ENCODE results near the gene CISD3.

CISD3 gene

DNA sequence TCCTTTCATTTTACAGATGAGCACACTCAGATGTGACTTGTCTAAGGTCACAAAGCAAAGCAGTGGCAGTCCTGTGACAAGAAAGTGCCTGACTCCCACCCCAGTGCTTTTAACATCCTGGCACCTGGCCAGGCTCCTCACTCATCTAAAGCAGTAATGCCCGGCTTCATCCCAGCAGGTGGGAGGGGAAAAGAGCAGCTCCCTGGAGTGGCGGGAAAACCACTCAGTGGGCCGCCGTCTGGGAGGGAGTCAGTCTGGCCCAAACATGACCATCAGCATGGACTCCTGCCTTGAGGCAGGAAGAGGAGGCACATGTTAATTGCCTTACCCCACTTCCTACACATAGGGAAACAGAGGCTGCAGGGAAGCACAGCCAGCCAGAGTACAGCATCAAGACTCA, 15.4 kb downstream of the CISD3 start:
- DNase-seq (ENCODE audit: low spot score) = no peak

DNA sequence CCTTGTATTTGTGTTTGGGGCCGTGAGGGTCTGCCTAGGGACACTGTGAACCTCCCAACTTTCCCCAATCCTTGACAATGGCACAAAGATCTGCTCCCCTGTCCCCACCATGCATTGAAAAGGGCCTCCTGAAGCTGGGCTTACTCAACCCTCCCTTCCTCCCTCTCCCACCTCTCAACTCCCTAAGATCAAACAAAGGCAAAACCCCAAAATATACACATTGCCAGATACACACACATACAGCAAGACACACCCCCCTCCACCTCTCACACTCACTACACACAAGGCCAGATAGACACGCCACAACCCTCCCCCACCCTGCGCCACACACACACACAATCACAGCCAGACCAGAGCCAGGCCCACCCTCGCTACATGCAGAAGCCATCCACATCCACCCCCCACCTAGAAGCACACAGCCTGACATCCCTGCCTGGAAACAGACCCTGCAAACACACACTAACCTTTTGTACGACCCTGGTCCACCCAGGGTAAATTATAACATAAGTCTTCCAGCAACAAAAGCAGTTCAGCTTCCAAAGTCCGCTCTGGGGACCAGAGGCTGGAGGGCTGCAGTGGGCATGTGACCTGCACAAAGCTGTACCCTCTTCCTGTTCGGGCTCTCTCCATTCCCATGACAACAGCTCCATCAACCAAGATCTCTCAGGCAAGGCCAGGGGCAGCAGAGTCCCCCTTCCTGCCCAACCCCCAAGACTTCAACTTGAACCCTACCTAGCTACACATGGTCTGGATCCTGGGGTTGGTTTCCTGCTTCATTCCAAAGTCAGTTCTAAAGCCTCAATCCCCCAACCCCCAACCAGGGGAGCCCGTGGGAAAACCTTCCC, 16.1 kb downstream of the CISD3 start:
- DNase-seq (ENCODE audit: low spot score) = no peak

DNA sequence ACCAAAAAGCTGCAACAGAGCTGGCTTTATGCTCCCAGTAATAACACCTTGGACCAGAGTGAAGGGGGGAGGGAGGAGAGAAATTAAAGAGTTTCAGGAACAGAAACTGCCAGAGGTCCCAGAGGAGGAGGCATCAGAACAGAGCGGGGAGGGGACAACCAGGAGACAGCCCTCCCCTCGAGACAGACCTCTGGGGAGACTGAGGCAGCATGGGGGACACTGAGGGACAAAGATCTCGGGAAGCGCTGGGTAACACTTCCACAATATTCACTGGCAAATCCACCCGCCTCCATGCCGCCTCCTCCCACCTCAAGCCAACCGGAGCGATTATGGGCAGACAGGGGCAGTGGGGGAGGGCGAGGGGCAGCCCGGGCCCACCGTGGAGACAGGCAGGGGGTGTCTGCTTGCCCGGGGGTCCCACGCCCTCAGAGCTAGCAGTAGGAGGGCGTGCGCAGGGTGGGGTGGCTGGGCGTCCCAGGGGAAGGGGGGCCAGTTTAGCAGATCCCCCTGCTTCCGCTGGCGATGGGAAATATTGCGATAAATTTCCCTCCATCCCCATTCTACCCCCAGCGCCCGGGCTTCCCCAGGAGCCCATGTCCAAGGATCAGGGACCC, 16.8 kb downstream of the CISD3 start:
- no peak for DNase-seq (ENCODE audit: low spot score)

DNA sequence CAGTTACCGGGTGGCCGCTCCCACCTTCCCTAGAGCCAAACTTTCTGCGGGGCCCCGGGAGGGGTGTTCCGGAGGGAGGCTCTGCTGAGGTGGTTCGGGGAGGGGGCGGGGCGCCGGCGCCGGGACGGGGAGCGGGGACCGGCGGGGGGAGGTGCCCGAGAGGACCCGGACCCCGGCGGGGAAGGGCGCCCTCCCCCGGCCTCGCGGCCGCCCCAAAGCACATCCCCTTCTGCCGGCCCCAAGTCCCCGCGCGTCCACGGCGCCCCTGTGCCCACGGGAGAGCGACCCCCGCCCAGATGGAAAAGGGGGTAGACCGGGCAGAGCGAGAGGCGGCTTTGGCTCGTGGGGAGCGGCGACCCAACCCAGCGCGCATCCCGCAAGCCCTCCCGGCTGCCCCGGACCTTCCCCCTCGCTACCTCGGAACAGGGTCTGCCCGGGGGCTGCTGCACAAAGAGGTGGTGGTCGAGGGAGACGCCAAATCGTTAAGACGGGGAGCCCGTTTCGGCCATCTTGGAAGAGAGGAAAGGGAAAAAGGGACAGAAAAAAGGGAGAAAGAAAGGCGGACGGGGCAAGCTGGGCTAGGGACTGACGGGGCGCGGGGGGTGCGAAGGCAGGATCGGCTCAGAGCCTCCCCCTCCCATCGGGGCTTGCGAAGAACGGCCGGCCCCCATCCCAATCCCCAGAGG, 17.5 kb downstream of the CISD3 start:
- no peak for DNase-seq (ENCODE audit: low spot score)

DNA sequence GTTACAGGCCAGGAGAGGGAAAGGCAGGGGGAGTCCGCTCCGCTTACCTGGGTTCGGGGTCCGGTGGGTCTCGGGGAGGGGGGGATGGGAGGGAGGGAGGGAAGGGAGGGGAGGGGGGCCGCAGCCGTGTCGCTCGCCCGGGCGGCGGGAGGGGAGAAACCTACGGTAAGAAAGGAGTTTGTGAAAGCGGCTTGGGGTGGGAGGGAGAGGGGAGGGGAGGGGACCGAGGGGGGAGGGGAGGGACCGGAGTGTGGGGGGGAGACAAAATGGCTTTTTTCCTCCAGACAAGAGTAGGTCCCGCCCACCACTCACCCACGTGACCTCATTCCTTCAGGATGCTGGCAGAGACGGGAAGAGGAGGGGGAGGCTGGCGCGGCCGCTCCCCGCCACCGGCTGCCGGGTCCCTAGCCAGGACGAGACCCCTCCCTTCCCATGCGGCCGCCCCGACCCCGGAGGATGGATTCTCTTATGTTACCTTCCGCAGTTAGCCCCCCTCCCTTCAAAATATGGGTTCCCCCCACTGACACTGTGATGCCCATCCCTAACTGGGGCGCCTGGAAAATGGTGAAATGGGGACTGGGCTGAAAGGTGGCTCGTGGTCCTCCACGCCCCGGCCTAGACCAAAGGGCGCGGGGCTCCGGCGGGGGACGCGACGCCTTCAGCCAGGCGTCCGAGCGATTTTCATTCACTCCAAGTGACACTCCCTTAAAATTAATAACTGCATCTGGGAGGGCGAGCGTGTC, 18.2 kb downstream of the CISD3 start, which contains the start of gene PCGF2:
Gene PCGF2 (minus strand): TSS at position 188 of the 743 bp plus-strand sequence. CDS start 7,934 bp downstream, outside the sequence.
- DNase-seq (ENCODE audit: low spot score) = peak; percentile 84

DNA sequence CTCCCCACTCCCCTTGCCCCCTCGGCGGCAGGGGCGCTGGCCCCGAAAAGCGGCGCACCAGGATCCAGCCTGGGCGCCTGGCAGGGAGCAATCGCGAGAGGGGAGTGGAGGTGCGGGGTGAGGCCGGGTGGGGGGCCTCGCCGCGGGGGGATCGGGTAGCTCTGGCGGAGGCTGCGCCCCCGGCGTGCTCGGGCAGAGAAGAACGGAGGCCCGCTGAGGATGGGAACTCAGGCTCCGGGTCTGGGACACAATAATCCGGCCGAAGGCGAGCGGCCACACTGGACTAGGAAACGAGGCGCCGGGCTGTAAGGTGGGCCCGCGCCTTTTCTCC, 18.7 kb downstream of the CISD3 start:
- no peak for DNase-seq (ENCODE audit: low spot score)

DNA sequence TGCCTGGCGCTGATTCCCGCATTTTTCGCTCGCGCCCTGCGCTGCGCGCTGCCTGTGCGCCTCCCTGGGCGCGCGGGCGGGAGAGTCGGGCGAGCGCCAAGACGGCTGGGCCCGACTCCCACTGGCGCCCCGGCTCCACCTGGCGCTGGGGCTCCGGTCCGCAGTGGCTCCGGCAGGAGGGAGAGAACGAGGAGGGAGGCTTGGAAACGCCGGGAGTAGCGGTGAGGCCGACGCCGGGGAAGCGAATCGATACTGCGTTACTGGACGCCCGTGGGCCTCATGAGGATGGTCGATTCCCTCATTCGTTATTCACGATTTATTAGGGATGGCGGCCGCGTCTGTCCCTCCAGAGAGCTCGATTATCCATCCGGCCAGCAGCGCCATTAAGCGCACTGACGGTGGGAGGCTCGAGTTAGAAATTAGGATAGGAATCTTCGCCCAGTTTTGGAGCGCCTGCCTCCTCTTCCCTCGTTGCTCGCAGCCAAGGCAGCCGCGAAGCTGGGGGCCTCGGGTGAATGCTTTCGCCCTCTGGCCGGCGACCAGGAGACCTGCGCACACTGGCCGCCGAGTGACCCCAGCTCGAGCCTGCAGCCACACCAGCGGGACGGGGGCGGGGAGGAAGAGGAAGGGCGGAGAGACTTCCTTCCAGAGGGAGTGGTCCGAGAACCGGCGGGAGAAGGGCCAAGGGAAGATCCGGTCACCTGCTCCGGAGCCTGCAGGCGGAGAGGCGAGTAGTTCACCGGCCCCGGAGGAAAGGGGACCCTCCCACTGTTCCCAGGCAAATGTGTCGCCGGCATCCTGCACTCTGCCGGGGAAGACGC, 19.3 kb downstream of the CISD3 start:
- DNase-seq (ENCODE audit: low spot score) = peak; percentile 81

DNA sequence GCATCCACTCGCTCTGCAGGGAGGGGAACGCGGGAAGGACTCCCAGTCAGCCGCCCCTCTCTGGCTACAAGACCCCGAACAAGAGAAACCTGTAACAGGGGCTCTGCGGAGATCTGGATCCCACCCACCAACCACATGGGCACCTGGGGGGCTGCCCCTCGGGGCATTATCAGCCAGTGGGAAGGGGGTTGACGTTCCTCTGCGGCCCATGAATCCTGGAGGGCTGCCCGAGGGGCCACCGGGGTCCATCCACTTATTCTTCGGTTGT, 19.8 kb downstream of the CISD3 start:
- DNase-seq (ENCODE audit: low spot score) = no peak

DNA sequence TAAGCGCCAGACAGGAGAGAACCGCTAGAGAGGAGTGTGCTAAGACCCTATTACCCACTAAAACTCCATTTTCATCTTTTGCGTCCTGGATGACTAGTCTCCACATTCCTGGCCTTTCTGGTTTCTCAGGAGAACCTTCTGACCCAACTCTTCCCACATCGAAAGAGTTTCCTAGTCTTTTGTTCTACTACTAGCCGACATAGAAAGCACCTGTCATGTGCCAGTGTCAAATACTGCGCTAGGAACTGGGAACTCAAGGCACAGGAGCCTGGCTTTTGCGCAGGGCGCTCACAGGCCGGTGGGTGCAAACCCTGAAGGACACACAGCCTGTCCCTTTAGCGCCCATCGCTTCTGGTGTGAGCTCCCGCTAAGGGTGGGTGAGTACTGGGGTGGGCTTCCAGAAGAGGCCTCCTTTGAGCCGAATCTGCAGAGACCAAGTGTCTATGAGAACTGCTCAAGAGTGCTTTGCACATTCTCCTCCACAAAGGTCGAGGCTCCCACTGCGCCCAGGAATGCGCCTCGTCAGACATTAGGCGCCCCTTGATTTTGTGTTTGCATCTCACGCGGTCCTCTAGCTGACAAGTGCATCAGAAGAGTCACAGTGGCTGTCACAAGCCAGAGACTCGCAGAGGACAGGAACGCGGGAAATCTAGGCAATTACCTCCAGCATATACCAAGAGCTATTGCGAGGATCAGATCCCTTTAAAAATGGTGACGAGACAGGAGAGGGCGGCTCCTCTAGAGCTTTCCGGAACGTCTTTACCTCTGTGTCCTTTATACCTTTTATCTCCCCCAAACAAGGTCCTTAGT, 20.4 kb downstream of the CISD3 start:
- peak; percentile 30 for DNase-seq (ENCODE audit: low spot score)

DNA sequence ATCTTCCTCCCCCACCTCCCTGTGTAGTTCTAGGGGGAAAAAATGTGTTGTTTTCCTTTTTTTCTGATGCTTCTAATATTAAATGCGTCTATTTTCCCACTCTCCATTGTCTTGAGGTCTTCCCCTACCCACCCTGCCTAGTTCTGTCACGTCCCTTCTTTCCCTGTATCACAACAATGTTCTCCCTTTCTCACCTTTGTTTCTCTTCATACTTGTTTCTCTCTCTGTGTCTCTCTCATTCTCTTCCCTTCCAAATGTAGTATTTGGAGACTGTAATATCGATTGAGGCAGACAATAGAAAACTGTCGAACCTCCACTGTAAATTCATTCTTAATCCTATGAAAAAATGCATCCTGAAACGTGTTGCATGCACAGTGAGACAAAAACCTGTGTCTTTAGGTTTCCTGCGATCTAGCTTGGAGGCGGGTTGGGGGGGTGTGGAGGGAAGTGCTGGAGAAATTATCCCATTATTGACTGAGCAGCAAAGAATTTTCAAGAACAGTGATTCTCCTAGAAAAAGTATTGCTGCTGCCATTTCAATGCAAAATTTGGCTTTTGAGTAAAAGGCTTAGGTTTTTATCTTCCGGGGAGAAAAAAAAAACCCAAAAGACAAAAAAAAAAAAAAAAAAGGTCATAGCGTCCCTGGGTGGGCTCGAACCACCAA, 21.1 kb downstream of the CISD3 start:
- DNase-seq (ENCODE audit: low spot score) = peak; percentile 36

DNA sequence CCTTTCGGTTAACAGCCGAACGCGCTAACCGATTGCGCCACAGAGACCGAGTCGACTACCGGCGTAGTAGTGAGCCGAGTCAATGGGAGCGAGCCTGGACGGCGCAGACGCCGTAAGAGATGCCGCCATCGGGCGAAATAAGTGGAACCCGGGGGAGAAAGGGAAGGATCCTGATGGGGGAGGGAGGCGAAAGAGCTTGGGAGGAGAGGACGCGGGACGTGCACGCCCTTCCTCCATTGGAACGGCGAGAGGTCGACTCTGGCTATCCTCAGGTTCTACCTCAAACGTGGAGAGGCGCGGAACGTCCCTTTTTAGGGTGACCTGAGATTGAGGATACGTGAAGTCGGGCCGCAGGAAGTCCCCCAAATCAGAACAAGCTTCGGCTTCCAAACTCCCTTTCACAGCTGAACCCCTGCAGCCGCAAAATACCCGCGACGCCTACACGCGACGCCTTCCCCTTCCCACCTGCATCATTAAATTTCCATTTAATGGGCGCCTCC, 21.7 kb downstream of the CISD3 start:
- DNase-seq (ENCODE audit: low spot score) = peak; percentile 81

DNA sequence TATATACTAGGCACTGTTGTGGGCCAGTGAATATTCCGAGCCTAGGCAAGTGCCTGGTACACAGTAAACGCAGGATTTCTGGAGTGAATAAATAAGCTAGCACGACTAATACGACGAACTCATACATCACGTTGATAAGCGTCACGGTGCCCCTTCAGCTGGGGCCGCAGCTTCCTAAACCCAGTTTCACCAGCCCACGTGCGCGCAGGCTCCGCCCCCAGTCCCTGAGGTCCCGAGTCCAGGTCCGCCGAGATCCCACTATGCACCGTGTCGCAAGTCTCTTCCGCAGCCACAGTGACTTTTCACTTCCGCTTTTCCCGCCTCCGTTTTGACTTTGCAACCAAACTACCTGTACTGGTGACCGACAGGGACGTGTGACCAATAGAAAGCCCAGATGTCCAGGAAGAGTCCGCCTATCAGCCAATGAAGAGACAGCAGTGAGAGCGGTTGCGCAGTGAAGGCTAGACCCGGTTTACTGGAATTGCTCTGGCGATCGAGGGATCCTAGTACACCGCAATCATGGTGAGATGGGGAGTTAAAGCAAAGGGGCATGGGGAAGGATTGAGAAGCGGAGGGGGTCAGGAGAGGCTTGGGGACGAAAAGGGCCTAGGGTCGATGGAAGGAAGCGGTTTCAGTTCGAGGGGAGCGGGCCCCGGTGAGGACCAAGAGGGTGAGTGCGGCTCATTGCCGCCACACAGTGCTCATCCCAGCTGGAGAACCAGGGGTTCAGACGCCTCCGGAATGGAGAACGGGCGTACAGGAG, 22.3 kb downstream of the CISD3 start, which contains the start of gene PSMB3:
Gene PSMB3 (plus strand): TSS at position 434 of the 763 bp plus-strand sequence. CDS start 86 bp downstream, at position 520.
- peak; percentile 99 for DNase-seq (ENCODE audit: low spot score)

DNA sequence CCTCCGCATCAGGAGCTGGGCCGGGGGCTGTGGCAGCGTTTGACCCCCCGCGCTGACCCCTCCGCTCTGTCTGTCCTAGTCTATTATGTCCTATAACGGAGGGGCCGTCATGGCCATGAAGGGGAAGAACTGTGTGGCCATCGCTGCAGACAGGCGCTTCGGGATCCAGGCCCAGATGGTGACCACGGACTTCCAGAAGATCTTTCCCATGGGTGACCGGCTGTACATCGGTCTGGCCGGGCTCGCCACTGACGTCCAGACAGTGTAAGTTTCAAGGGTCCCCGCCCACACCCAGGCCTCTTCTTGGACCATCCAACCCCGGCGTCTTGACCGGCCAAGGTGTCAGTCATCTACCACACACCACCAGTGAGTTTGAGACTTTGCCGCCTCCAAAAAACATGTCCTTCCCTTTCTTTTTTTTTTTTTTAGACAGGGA, 22.9 kb downstream of the CISD3 start:
- no peak for DNase-seq (ENCODE audit: low spot score)

DNA sequence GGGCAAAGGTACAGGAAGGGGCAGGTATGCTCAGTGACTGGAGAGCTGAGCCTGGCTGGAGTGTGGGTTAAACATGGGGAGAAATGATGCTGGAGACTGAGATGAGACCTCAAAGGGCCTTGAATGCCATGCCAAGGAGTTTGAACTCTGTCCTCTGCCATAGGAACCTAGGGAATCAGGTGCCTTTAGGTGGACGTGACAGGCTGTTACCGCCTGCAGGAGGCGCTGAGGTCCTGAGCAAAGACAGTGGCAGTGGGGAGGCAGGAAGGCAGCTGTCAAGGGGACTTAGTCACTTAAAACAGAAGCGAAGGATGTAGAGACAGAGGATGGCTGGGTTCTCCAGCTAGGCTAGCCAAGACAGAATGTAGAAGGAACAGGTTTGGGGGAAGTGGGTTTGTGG, 31.5 kb downstream of the CISD3 start:
- no peak for DNase-seq (ENCODE audit: low spot score)

DNA sequence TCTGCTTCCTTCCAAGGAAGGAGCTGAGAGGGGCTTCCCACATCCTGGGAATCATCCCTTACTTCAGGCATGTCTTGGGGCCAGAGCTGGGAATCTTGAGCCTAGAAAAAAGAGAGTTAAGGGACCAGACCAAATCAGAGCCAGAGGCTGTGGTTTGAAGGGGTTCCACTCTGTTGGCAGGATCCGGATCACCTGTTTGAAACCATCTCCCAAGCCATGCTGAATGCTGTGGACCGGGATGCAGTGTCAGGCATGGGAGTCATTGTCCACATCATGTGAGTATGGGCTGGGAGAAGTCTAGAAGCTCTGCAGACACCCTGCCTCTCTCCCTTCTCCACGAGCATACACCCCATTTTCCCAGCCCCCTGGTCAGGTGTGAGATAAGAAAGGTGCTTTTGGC, 32.1 kb downstream of the CISD3 start:
- DNase-seq (ENCODE audit: low spot score) = no peak

DNA sequence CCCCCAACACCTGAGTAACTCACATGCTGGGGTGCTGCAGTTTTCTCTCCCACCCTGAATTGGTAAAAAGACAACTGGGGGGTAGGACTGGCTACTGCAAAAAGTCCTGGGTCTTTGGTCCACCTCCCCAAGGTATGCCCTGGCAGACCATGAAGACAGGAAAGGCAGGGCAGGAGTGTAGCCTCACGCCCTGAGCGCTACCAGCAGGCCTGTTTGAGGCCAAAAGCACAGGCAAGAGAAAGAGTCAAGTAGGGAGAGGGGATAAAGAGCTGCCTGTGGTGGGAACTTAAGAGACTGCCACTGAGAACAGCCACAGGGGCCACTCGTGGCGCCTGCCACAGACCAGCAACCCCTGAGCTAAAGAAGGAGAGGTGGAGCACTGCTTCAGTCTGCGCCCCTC, 36.2 kb downstream of the CISD3 start:
- DNase-seq (ENCODE audit: low spot score) = no peak

DNA sequence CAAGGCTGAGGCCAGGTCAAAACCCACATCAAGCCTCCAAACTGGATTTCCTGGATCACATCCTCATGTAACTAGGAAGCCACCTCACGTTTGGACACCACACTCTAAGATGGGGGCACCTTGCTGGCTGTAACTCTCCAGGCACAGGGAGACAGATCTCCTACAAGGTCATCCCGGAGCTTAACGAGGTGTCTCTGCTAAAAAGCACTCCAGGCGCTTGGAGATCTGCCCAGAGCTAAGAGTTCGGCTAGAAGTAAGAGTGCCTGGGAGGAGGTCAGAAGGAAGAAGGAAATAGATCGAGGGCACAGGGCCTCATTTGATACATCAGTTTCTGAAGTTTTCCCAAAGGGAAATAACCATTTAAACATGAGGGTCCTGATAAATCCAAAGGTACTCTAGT, 38.3 kb downstream of the CISD3 start:
- no peak for DNase-seq (ENCODE audit: low spot score)

DNA sequence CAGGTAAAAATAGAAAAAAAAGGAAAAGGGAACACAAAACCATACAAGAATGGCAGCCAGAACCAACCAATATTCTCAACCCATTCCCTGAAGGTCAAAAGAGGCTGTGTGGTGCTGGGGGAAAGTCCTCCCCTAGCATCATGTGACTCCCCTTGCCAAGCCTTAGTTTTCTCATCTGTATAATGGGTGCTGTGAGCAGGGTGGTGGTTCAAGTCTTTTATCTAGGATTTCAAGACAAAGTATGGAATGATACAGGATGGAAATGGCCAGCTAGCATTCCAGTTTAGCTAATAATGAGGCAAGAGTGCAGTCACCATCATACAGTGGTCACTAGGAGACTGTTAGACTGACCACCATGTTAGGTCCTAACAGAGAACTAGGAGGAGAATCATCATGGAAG, 43.1 kb downstream of the CISD3 start:
- no peak for DNase-seq (ENCODE audit: low spot score)

DNA sequence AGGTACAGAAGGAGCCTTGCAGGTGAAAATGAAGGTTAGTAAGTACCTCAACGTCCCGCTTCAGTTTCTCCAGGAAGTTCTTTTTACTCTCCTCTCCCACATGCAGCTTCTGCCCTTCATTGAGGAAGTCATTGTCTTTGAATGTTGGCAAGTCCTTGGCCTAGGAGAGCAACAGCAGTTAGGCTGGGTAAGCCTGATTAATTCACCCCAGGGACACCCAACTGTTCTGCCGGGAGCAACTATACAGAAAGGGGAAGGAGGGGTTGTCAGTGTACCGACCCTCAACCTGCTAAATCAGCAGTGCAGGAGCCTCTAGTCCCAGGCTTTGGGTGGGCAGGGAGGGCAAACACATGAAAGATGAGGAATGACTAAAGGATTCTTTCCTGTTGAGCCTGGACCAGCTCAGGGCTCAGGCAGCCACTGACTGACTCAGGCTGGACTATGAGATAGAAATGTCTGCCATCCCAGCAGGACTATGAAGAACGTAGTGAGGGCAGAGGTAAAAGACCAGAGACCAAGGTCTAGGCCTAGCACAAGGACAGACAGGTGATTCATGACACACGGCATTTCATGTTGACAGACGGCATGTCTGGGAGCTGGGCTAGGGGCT, 47.6 kb downstream of the CISD3 start:
- no peak for DNase-seq (ENCODE audit: low spot score)
